DOHH2 (cell line): ENCODE data around the gene MUC21.

Experiments
- H3F3A ChIP-seq: fragments of 200-600 bp; sonication (generic), shearing (Covaris generic); 2 replicates; pipeline ENCODE4 v1.6.0; 2016; ENCODE audit warnings: antibody characterized with exemption, mild to moderate bottlenecking; ENCODE audit not compliant: control insufficient read depth, insufficient read depth
- H3K27ac ChIP-seq: fragments of 200-600 bp; sonication (generic); 2 replicates; pipeline ENCODE4 v1.5.1; 2014; ENCODE audit warnings: low read depth, mild to moderate bottlenecking, low read length, moderate library complexity
- H3K27me3 ChIP-seq: fragments of 200-600 bp; sonication (generic); 2 replicates; pipeline ENCODE4 v1.6.1; 2014; ENCODE audit warnings: mild to moderate bottlenecking, low read length, mixed read lengths; ENCODE audit not compliant: control insufficient read depth
- H3K36me3 ChIP-seq: fragments of 200-600 bp; sonication (generic); 2 replicates; pipeline ENCODE4 v1.6.1; 2014; ENCODE audit warnings: mild to moderate bottlenecking, low read length, moderate library complexity, mixed read lengths; ENCODE audit not compliant: control insufficient read depth
- H3K4me1 ChIP-seq: fragments of 200-600 bp; sonication (generic); 2 replicates; pipeline ENCODE4 v1.6.1; 2014; ENCODE audit warnings: mild to moderate bottlenecking, low read length, mixed read lengths; ENCODE audit not compliant: control insufficient read depth
- H3K4me2 ChIP-seq: fragments of 200-600 bp; sonication (generic); 2 replicates; pipeline ENCODE4 v1.6.0; 2014; ENCODE audit warnings: mild to moderate bottlenecking, low read length, moderate library complexity
- H3K4me3 ChIP-seq: fragments of 200-600 bp; sonication (generic); 2 replicates; pipeline ENCODE4 v1.5.1; 2014; ENCODE audit warnings: mild to moderate bottlenecking, low read length, mixed read lengths
- H3K79me2 ChIP-seq: fragments of 200-600 bp; sonication (generic); 2 replicates; pipeline ENCODE4 v1.6.1; 2014; ENCODE audit warnings: mild to moderate bottlenecking, low read length, mixed read lengths; ENCODE audit not compliant: control insufficient read depth
- H3K9me2 ChIP-seq: fragments of 200-600 bp; sonication (generic); replicated peaks from 2 replicates; pipeline ENCODE4 v1.6.1; 2014; ENCODE audit warnings: mild to moderate bottlenecking, low read length, mixed read lengths; ENCODE audit not compliant: control insufficient read depth
- H3K9me3 ChIP-seq: fragments of 200-600 bp; sonication (generic); 2 replicates; pipeline ENCODE4 v1.6.1; 2014; ENCODE audit warnings: antibody characterized with exemption, low read length, mixed read lengths; ENCODE audit not compliant: control insufficient read depth, insufficient read depth
- H4K20me1 ChIP-seq: fragments of 200-600 bp; sonication (generic); 2 replicates; pipeline ENCODE4 v1.6.0; 2014; ENCODE audit warnings: low read depth, mild to moderate bottlenecking, antibody characterized with exemption, low read length, moderate library complexity; ENCODE audit not compliant: control insufficient read depth, insufficient read depth
- EZH2phosphoT487 ChIP-seq: fragments of 200-600 bp; sonication (generic); IDR thresholded peaks from 2 replicates; pipeline ENCODE4 v1.6.1; 2017; ENCODE audit warnings: borderline replicate concordance, mild to moderate bottlenecking, antibody characterized with exemption, low read length, moderate library complexity, mixed read lengths
- TF ChIP-seq, protein P1 (sequence below): fragments of 200-600 bp; sonication (generic); IDR thresholded peaks from one replicate; pipeline ENCODE4 v1.5.1; 2014; ENCODE audit warnings: antibody characterized with exemption, mild to moderate bottlenecking, low read depth, low read length; ENCODE audit not compliant: poor library complexity, severe bottlenecking

MUC21 gene

DNA sequence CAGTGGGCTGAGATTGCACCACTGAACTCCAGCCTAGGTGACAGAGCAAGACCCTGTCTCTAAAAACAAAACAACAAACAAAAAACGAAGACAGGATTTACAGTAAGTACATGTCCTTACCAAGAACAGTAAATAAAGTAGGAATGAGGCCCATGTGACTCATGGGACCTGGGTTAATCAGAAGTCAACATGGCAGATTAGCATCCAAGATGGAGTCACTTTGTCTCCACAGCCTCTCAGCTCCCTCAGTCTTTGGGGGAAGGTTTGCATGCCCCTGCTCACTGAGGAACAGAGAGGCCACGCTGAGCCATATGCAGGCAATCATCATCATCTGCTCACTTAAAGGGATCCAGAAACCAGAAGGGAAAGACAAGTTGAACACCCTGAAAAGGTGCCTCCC lies 19.0 kb downstream of the MUC21 start:
- Histone ChIP-seq H3F3A (no peaks in the 10 kb centered on the region), H3K4me1 (no peaks in the 10 kb centered on the region), H3K79me2 (no peaks in the 10 kb centered on the region), H3K9me3 (no peaks in the 10 kb centered on the region), H3K9me2 (no peaks in the 10 kb centered on the region), H3K36me3 (no peaks in the 10 kb centered on the region), H3K4me3 (no peak overlapping the region), H3K27me3 (peaks cover 23% of the 10 kb centered on the region), H3K4me2 (no peak overlapping the region), H3K27ac (no peak overlapping the region), H4K20me1 (no peaks in the 10 kb centered on the region)
- TF ChIP-seq EZH2phosphoT487 = no peak
- TF ChIP-seq, protein P1, sequence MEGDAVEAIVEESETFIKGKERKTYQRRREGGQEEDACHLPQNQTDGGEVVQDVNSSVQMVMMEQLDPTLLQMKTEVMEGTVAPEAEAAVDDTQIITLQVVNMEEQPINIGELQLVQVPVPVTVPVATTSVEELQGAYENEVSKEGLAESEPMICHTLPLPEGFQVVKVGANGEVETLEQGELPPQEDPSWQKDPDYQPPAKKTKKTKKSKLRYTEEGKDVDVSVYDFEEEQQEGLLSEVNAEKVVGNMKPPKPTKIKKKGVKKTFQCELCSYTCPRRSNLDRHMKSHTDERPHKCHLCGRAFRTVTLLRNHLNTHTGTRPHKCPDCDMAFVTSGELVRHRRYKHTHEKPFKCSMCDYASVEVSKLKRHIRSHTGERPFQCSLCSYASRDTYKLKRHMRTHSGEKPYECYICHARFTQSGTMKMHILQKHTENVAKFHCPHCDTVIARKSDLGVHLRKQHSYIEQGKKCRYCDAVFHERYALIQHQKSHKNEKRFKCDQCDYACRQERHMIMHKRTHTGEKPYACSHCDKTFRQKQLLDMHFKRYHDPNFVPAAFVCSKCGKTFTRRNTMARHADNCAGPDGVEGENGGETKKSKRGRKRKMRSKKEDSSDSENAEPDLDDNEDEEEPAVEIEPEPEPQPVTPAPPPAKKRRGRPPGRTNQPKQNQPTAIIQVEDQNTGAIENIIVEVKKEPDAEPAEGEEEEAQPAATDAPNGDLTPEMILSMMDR = no peak

- H3K4me3 ChIP-seq = no peak overlapping the region
- H3K4me2 ChIP-seq = no peak overlapping the region
Observed at GRCh38 chr6:31004794-31005193, 21.3 kb downstream of the MUC21 start.

GRCh38 chr6:31005249-31006020 lies 21.9 kb downstream of the MUC21 start:
- H3K27me3 ChIP-seq = peaks cover 23% of the 10 kb centered on the region
- no peaks in the 10 kb centered on the region for H4K20me1 ChIP-seq
- no peaks in the 10 kb centered on the region for H3K9me3 ChIP-seq
- H3K4me3 ChIP-seq = no peak overlapping the region
- no peaks in the 10 kb centered on the region for H3K9me2 ChIP-seq
- no peaks in the 10 kb centered on the region for H3K36me3 ChIP-seq
- no peak overlapping the region for H3K27ac ChIP-seq
- H3F3A ChIP-seq = no peaks in the 10 kb centered on the region
- no peak overlapping the region for H3K4me2 ChIP-seq
- H3K79me2 ChIP-seq = no peaks in the 10 kb centered on the region
- TF ChIP-seq, protein P1 = no peak
- TF ChIP-seq EZH2phosphoT487 = no peak
- no peaks in the 10 kb centered on the region for H3K4me1 ChIP-seq

More at GRCh38 chr6:31004794-31005193, 21.3 kb downstream of the MUC21 start:
- TF ChIP-seq EZH2phosphoT487 = no peak
- TF ChIP-seq, protein P1 = no peak
- no peaks in the 10 kb centered on the region for H3K9me3 ChIP-seq
- no peaks in the 10 kb centered on the region for H3K9me2 ChIP-seq
- H3K27me3 ChIP-seq = peaks cover 23% of the 10 kb centered on the region
- no peaks in the 10 kb centered on the region for H3K36me3 ChIP-seq
- no peaks in the 10 kb centered on the region for H3K79me2 ChIP-seq
- H3K27ac ChIP-seq = no peak overlapping the region
- no peaks in the 10 kb centered on the region for H3K4me1 ChIP-seq
- no peaks in the 10 kb centered on the region for H3F3A ChIP-seq
- no peaks in the 10 kb centered on the region for H4K20me1 ChIP-seq
